SK-N-SH (cell line): ENCODE results near the gene DCP1B. TPM values are rescaled to one million over a fixed set of nuclear protein-coding genes. Genes with fewer than 3 reads are reported as not detected.

Experiments
- CTCF ChIA-PET: fragments of 300-600, 350-600 bp; formaldehyde crosslinking; extraction: SDS; loops from one replicate; lab custom pipeline; 2021; lab: Yijun Ruan, JAX
- POLR2A ChIA-PET: fragments of 350-600 bp; sonication (Branson Sonifier 250); formaldehyde crosslinking; extraction: SDS; loops from one replicate; lab custom pipeline; 2020; ENCODE audit warnings: antibody characterized with exemption, inconsistent platforms; lab: Yijun Ruan, JAX
- DNase-seq: peaks from one replicate; pipeline ENCODE4 v3.0.0; 2012
- H2AFZ ChIP-seq: fragments of 200-600 bp; sonication (generic); 2 replicates; pipeline ENCODE4 v1.8.1; 2016; ENCODE audit warnings: antibody characterized with exemption, mild to moderate bottlenecking, low read depth
- H3F3A ChIP-seq: fragments of 200-600 bp; sonication (generic); replicated peaks from 2 replicates; pipeline ENCODE3; 2016; ENCODE audit warnings: antibody characterized with exemption, mild to moderate bottlenecking; ENCODE audit not compliant: insufficient read depth
- H3K27ac ChIP-seq, 2 experiments: fragments of 200-500 bp in 1 of 2; fragments of 200-600 bp in 1 of 2; sonication (Bioruptor generic) in 1 of 2; sonication (generic), shearing (Covaris generic) in 1 of 2; 2 replicates each; pipeline versions ENCODE4 v1.5.1 to v1.6.1; 2014 to 2016; ENCODE audit warnings: low read depth in 2 of 2, inconsistent platforms in 1 of 2, low read length in 1 of 2, mild to moderate bottlenecking in 1 of 2, mixed read lengths in 1 of 2
- H3K27me3 ChIP-seq: fragments of 200-600 bp; sonication (generic), shearing (Covaris generic); 2 replicates; pipeline ENCODE4 v1.6.1; 2016; ENCODE audit warnings: mixed run types; ENCODE audit not compliant: insufficient read depth
- H3K36me3 ChIP-seq, 2 experiments: fragments of 200-500 bp in 1 of 2; fragments of 200-600 bp in 1 of 2; sonication (Bioruptor generic) in 1 of 2; sonication (generic) in 1 of 2; replicated peaks in 1 of 2; 2 replicates each; pipeline versions ENCODE3 to v1.5.1; 2014 to 2016; ENCODE audit warnings: low read length in 1 of 2, mild to moderate bottlenecking in 1 of 2; ENCODE audit not compliant: insufficient read depth in 2 of 2, control insufficient read depth in 1 of 2
- H3K4me1 ChIP-seq, 2 experiments: fragments of 200-500 bp in 1 of 2; fragments of 200-600 bp in 1 of 2; sonication (Bioruptor generic) in 1 of 2; sonication (generic), shearing (Covaris generic) in 1 of 2; 2 replicates each; pipeline versions ENCODE4 v1.5.1 to v1.6.1; 2014 to 2016; ENCODE audit warnings: low read depth in 1 of 2, low read length in 1 of 2, mixed run types in 1 of 2; ENCODE audit not compliant: insufficient read depth in 2 of 2, control insufficient read depth in 1 of 2
- H3K4me2 ChIP-seq: fragments of 200-600 bp; sonication (generic), shearing (Covaris generic); 2 replicates; pipeline ENCODE4 v1.6.1; 2017; ENCODE audit warnings: mixed run types
- H3K4me3 ChIP-seq, 2 experiments: fragments of 200-500 bp in 1 of 2; fragments of 200-600 bp in 1 of 2; sonication (Bioruptor generic) in 1 of 2; sonication (generic), shearing (Covaris generic) in 1 of 2; 2 replicates each; pipeline versions ENCODE4 v1.5.1 to v1.8.1; 2014 to 2016; ENCODE audit warnings: low read depth in 2 of 2, inconsistent platforms in 1 of 2, low read length in 1 of 2, mild to moderate bottlenecking in 1 of 2, mixed read lengths in 1 of 2, moderate library complexity in 1 of 2
- H3K79me2 ChIP-seq: fragments of 200-600 bp; sonication (generic); 2 replicates; pipeline ENCODE4 v1.8.1; 2017; ENCODE audit warnings: mild to moderate bottlenecking; ENCODE audit not compliant: insufficient read depth
- H3K9ac ChIP-seq: fragments of 200-600 bp; sonication (generic); 2 replicates; pipeline ENCODE4 v1.6.1; 2017; ENCODE audit warnings: mixed run types
- H3K9me2 ChIP-seq: fragments of 200-600 bp; sonication (generic); 2 replicates; pipeline ENCODE4 v1.6.1; 2017; ENCODE audit warnings: mixed run types
- H3K9me3 ChIP-seq: fragments of 200-600 bp; sonication (generic); 2 replicates; pipeline ENCODE4 v1.6.1; 2017; ENCODE audit warnings: mixed run types, mild to moderate bottlenecking, moderate library complexity
- H4K20me1 ChIP-seq: fragments of 200-600 bp; sonication (generic); 2 replicates; pipeline ENCODE4 v1.6.1; 2017; ENCODE audit warnings: mild to moderate bottlenecking, mixed run types; ENCODE audit not compliant: insufficient read depth
- CHD2 ChIP-seq: fragments of 150-350 bp; IDR thresholded peaks from 2 replicates; pipeline ENCODE4 v1.6.1; 2018; ENCODE audit warnings: low read length; ENCODE audit not compliant: partially characterized antibody
- ELF1 ChIP-seq: IDR thresholded peaks from 2 replicates; pipeline ENCODE4 v1.4.0; 2012
- EZH2phosphoT487 ChIP-seq: fragments of 200-600 bp; sonication (generic); IDR thresholded peaks from 2 replicates; pipeline ENCODE4 v1.6.1; 2017; ENCODE audit warnings: low read depth, mixed run types, mild to moderate bottlenecking, antibody characterized with exemption, moderate library complexity, borderline replicate concordance
- GATA2 ChIP-seq: sonication (generic); formaldehyde crosslinking; IDR thresholded peaks from 2 replicates; pipeline ENCODE4 v1.5.0; 2020; ENCODE audit warnings: mild to moderate bottlenecking, missing genetic modification reagents
- IRF3 ChIP-seq: fragments of 150-350 bp; IDR thresholded peaks from 2 replicates; pipeline ENCODE4 v1.6.1; 2016; ENCODE audit warnings: mild to moderate bottlenecking, low read depth, low read length
- MAX ChIP-seq: IDR thresholded peaks from 2 replicates; pipeline ENCODE4 v1.4.0; 2012; ENCODE audit warnings: low read depth
- MXI1 ChIP-seq: IDR thresholded peaks from 2 replicates; pipeline ENCODE4 v1.6.1; 2012; ENCODE audit warnings: mild to moderate bottlenecking, low read depth, low read length, improper control_type of control experiment
- NFIC ChIP-seq: IDR thresholded peaks from 2 replicates; pipeline ENCODE4 v1.4.0; 2012; ENCODE audit warnings: borderline replicate concordance
- PBX3 ChIP-seq: IDR thresholded peaks from 2 replicates; pipeline ENCODE4; 2012
- POLR2AphosphoS5 ChIP-seq: IDR thresholded peaks from 2 replicates; pipeline ENCODE4 v1.6.1; 2012; ENCODE audit warnings: low read depth, low read length
- RAD21 ChIP-seq: IDR thresholded peaks from 2 replicates; pipeline ENCODE4 v1.6.1; 2012; ENCODE audit warnings: mild to moderate bottlenecking, low read length
- REST ChIP-seq: IDR thresholded peaks from 2 replicates; pipeline ENCODE4 v1.6.1; 2012; ENCODE audit warnings: mild to moderate bottlenecking, low read depth, low read length, moderate library complexity
- SIN3A ChIP-seq: IDR thresholded peaks from 2 replicates; pipeline ENCODE4 v1.6.1; 2012; ENCODE audit warnings: low read depth, mild to moderate bottlenecking, low read length, moderate library complexity, borderline replicate concordance
- SMC3 ChIP-seq: IDR thresholded peaks from 2 replicates; pipeline ENCODE4 v1.6.1; 2012; ENCODE audit warnings: low read depth, low read length, improper control_type of control experiment
- TCF12 ChIP-seq: IDR thresholded peaks from 2 replicates; pipeline ENCODE4 v1.4.0; 2012
- TEAD4 ChIP-seq: IDR thresholded peaks from 2 replicates; pipeline ENCODE4 v1.4.0; 2012; ENCODE audit warnings: mild to moderate bottlenecking, borderline replicate concordance; ENCODE audit not compliant: insufficient read depth
- USF2 ChIP-seq: fragments of 150-350 bp; IDR thresholded peaks from 2 replicates; pipeline ENCODE4 v1.6.1; 2017; ENCODE audit warnings: antibody characterized with exemption, low read length, low read depth, borderline replicate concordance
- ZBTB33 ChIP-seq: IDR thresholded peaks from 2 replicates; pipeline ENCODE4 v1.4.0; 2012; ENCODE audit warnings: low read depth, borderline replicate concordance
- WGBS: methylation state at CpG from one replicate; pipeline ENCODE4 v1.1.6; 2017; ENCODE audit warnings: low lambda C conversion rate; 5-methylcytosine and 5-hydroxymethylcytosine counted together
- polyA plus RNA-seq, 3 experiments: library from polyadenylated mRNA; depleted of rRNA; stranded (reverse); fragments of >200 nt; gene quantifications; 2 replicates each; pipeline ENCODE4 v1.2.3, GENCODE V29; 2012

The DCP1B gene
- polyA plus RNA-seq, 1 of the 3 experiments (the other 2 are of a cell fraction): 18.8 TPM

- no peaks in the 10 kb centered on the region for H3K9me3 ChIP-seq
- H3K27ac ChIP-seq: no peak overlapping the region
- H3K79me2 ChIP-seq: no peaks in the 10 kb centered on the region
- no peak for DNase-seq
- no peaks in the 10 kb centered on the region for H3K27me3 ChIP-seq
- H3K4me3 ChIP-seq: no peak overlapping the region
- TF ChIP-seq ZBTB33 (no peak), SMC3 (no peak), REST (no peak), NFIC (no peak), GATA2 (CRISPR knock-in tag) (no peak), POLR2AphosphoS5 (no peak), TCF12 (no peak), ELF1 (no peak), IRF3 (no peak), RAD21 (no peak), USF2 (no peak), SIN3A (no peak), TEAD4 (no peak), EZH2phosphoT487 (no peak), CHD2 (no peak), MXI1 (no peak), PBX3 (no peak), MAX (no peak)
- peaks cover 3% of the 10 kb centered on the region for H4K20me1 ChIP-seq
- H3K9me2 ChIP-seq: no peaks in the 10 kb centered on the region
- CTCF ChIA-PET: interaction anchor here (2.3 to 4.1 kb wide), 2 partner anchors 27 to 176 kb away, joined by 9 to 18 read pairs; no protein-coding TSS in a partner anchor
- no peak overlapping the region for H2AFZ ChIP-seq
- no peak overlapping the region for H3K9ac ChIP-seq
- H3K4me1 ChIP-seq: no peaks in the 10 kb centered on the region; a peak in 1 of 4 replicates
- peaks cover 31 to 56% of the 10 kb centered on the region in 2 experiments for H3K36me3 ChIP-seq
- POLR2A ChIA-PET: no interaction called here
- H3K4me2 ChIP-seq: no peak overlapping the region
- 89% methylated on average over 4 of the region's 4 CpGs for WGBS
- H3F3A ChIP-seq: no peaks in the 10 kb centered on the region
These were observed 37.6 kb downstream of the DCP1B start for GRCh38 chr12:1966561-1967226.
